Naive thymus-derived CD4-positive, alpha-beta T cell (primary cell): ENCODE results near the gene EPHB1. TPM values are rescaled to one million over a fixed set of nuclear protein-coding genes. Genes with fewer than 3 reads are reported as not detected.

ENCODE experiments used
- ATAC-seq: fragments of 150-1000 bp; cut with Tn5 transposase; 2 replicates; pipeline ENCODE4 v1.10.0; 2021; ENCODE audit warnings: mild to moderate bottlenecking, moderate library complexity
- CTCF ChIA-PET: fragments of 350-600 bp; sonication (Branson Sonifier 250); formaldehyde crosslinking; loops from one replicate; lab custom pipeline; 2021; ENCODE audit warnings: antibody characterized with exemption; lab: Charles Lee
- POLR2A ChIA-PET: fragments of 350-600 bp; sonication (Branson Sonifier 250); formaldehyde crosslinking; loops from one replicate; lab custom pipeline; 2021; ENCODE audit warnings: antibody characterized with exemption, inconsistent platforms; lab: Charles Lee
- DNase-seq, 9 donors: peaks; one replicate each; pipeline versions ENCODE4 v3.0.0 to v3.0.0-alpha.2; 2020 to 2022; ENCODE audit warnings: mixed read lengths in 1 of 9
- H3K27ac ChIP-seq: one replicate; pipeline ENCODE4 v1.7.0; 2013; ENCODE audit warnings: mild to moderate bottlenecking, low read depth, low read length, moderate library complexity
- H3K27me3 ChIP-seq, 2 donors: one replicate each; pipeline ENCODE4 v1.7.0; 2013; ENCODE audit warnings: low read length in 2 of 2, mild to moderate bottlenecking in 2 of 2, moderate library complexity in 2 of 2; ENCODE audit not compliant: control insufficient read depth in 2 of 2, insufficient read depth in 2 of 2
- H3K36me3 ChIP-seq, 3 experiments: 1 replicate in 2 of 3; 2 replicates in 1 of 3; pipeline ENCODE4 v1.7.0; 2013; ENCODE audit warnings: low read length in 3 of 3, mild to moderate bottlenecking in 3 of 3, moderate library complexity in 1 of 3; ENCODE audit not compliant: insufficient read depth in 3 of 3, control insufficient read depth in 2 of 3
- H3K4me1 ChIP-seq, 2 donors: one replicate each; pipeline ENCODE4 v1.7.0; 2013; ENCODE audit warnings: low read length in 2 of 2, mild to moderate bottlenecking in 2 of 2, moderate library complexity in 1 of 2; ENCODE audit not compliant: control insufficient read depth in 2 of 2, insufficient read depth in 2 of 2
- H3K4me3 ChIP-seq: 2 replicates; pipeline ENCODE4 v1.7.0; 2013; ENCODE audit warnings: mild to moderate bottlenecking, low read length
- H3K9me3 ChIP-seq, 3 experiments: 1 replicate in 2 of 3; 2 replicates in 1 of 3; pipeline ENCODE4 v1.7.0; 2013; ENCODE audit warnings: low read length in 3 of 3; ENCODE audit not compliant: control insufficient read depth in 2 of 3
- H3K27ac Mint-ChIP-seq, 9 donors: one replicate each; pipeline ENCODE4 v1.8.0; 2020 to 2022; ENCODE audit warnings: mixed read lengths in 9 of 9, mild to moderate bottlenecking in 8 of 9, moderate library complexity in 5 of 9, inconsistent platforms in 2 of 9
- H3K27me3 Mint-ChIP-seq, 5 donors: one replicate each; pipeline ENCODE4 v1.8.0; 2021 to 2022; ENCODE audit warnings: mixed read lengths in 5 of 5, mild to moderate bottlenecking in 1 of 5
- H3K36me3 Mint-ChIP-seq, 5 donors: one replicate each; pipeline ENCODE4 v1.8.0; 2020 to 2022; ENCODE audit warnings: mixed read lengths in 5 of 5, mild to moderate bottlenecking in 3 of 5, inconsistent platforms in 1 of 5
- H3K4me1 Mint-ChIP-seq, 7 donors: one replicate each; pipeline ENCODE4 v1.8.0; 2020 to 2022; ENCODE audit warnings: mixed read lengths in 7 of 7, mild to moderate bottlenecking in 3 of 7, inconsistent platforms in 1 of 7
- H3K4me3 Mint-ChIP-seq, 10 donors: one replicate each; pipeline ENCODE4 v1.8.0; 2020 to 2022; ENCODE audit warnings: mild to moderate bottlenecking in 10 of 10, mixed read lengths in 10 of 10, moderate library complexity in 6 of 10, inconsistent platforms in 2 of 10
- H3K9me3 Mint-ChIP-seq, 11 donors: one replicate each; pipeline ENCODE4 v1.8.0; 2020 to 2022; ENCODE audit warnings: mixed read lengths in 11 of 11, mild to moderate bottlenecking in 4 of 11, inconsistent platforms in 1 of 11, moderate library complexity in 1 of 11
- intact Hi-C, 2 donors: fragments of 100-400 bp; cut with micrococcal nuclease; formaldehyde crosslinking; loops; one replicate each; pipeline ENCODE4 v1.15.1; 2023
- polyA plus RNA-seq, 2 donors: library from polyadenylated mRNA; unstranded; fragments of 300-500 nt; fragmentation: Illumina TruSeq; gene quantifications; one replicate each; pipeline ENCODE4 v1.2.3, GENCODE V29; 2021
- total RNA-seq, 6 experiments: library from RNA in 5 of 6; stranded (reverse) in 5 of 6; gene quantifications; 1 replicate in 5 of 6; 2 replicates in 1 of 6; pipeline ENCODE4 v1.2.3 and lab custom pipeline; 2021 to 2026

Gene EPHB1
- total and polyA plus RNA-seq, 7 experiments from 2014 or later: 1.6 to 2.2 (median 1.8) TPM; not detected in 4

DNA sequence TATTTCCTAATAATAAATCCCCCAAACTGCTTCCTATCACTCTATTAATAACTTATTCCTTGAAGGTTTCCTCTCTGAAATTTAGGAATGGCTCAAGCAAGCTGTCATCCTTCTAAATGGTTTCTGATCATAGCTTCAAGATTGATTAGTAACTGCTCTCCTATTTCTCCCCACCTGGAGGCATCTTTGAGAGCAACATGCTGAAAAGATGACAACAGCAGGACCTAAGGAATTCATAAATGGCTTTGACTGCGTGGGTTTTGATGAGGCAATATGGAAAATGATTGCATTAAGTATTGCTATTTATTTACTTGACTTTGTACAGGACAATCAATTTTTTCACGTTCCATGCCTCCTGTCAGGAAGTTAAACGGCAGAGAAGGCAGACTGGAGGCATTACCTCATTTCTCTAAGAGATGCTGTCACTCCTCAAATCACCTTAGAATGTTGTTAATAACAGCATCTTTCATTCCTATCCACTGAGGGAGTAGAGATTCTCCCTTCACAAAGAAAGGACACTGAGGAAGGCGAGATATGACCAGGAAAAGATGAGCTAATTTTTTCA lies 256.4 kb downstream of the EPHB1 start:
- Mint-ChIP-seq H3K27me3 (peaks cover 0 to 4% (median 0%) of the 10 kb centered on the region in 5 donors), H3K27ac (no peak overlapping the region), H3K9me3 (peaks cover 0 to 2% (median 0%) of the 10 kb centered on the region in 11 donors), H3K36me3 (no peaks in the 10 kb centered on the region), H3K4me3 (no peak overlapping the region), H3K4me1 (no peaks in the 10 kb centered on the region)
- H3K27ac ChIP-seq: no peak overlapping the region
- H3K9me3 ChIP-seq: no peaks in the 10 kb centered on the region
- intact Hi-C loops: no loop called here
- no peaks in the 10 kb centered on the region for H3K4me1 ChIP-seq
- no peak for ATAC-seq
- CTCF ChIA-PET: no interaction called here
- H3K36me3 ChIP-seq: no peaks in the 10 kb centered on the region
- DNase-seq: no peak
- no peak overlapping the region for H3K4me3 ChIP-seq
- POLR2A ChIA-PET: no interaction called here
- no peaks in the 10 kb centered on the region for H3K27me3 ChIP-seq

DNA sequence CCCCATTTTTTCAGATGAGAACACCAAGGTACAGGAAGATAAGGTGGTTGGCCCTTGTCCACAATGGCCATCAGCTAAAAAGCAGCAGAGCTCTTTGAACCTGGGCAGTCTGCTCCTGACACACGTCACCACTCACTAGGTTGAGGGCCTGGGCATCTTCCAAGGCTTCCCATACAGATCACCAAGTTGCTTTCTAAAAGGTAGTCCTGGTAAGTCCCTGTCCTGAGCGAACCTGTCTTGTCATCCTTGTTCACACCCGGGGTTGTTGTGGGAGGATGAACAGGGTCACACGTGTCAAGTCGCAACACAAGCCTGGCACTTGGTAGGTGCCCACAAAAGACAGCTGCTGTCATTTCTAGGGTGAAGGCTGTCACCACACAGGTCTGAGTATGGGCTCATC lies 260.4 kb downstream of the EPHB1 start:
- Histone ChIP-seq H3K27me3 (no peaks in the 10 kb centered on the region), H3K4me3 (no peak overlapping the region), H3K9me3 (no peaks in the 10 kb centered on the region), H3K27ac (no peak overlapping the region), H3K36me3 (no peaks in the 10 kb centered on the region), H3K4me1 (no peaks in the 10 kb centered on the region)
- DNase-seq (no peak), ATAC-seq (no peak)
- no peaks in the 10 kb centered on the region for H3K4me1 Mint-ChIP-seq
- H3K36me3 Mint-ChIP-seq: no peaks in the 10 kb centered on the region
- intact Hi-C loops: no loop called here
- no peak overlapping the region for H3K27ac Mint-ChIP-seq
- no peak overlapping the region for H3K4me3 Mint-ChIP-seq
- CTCF ChIA-PET: no interaction called here
- POLR2A ChIA-PET: no interaction called here
- H3K9me3 Mint-ChIP-seq: peaks cover 0 to 1% (median 0%) of the 10 kb centered on the region in 11 donors
- H3K27me3 Mint-ChIP-seq: no peaks in the 10 kb centered on the region

DNA sequence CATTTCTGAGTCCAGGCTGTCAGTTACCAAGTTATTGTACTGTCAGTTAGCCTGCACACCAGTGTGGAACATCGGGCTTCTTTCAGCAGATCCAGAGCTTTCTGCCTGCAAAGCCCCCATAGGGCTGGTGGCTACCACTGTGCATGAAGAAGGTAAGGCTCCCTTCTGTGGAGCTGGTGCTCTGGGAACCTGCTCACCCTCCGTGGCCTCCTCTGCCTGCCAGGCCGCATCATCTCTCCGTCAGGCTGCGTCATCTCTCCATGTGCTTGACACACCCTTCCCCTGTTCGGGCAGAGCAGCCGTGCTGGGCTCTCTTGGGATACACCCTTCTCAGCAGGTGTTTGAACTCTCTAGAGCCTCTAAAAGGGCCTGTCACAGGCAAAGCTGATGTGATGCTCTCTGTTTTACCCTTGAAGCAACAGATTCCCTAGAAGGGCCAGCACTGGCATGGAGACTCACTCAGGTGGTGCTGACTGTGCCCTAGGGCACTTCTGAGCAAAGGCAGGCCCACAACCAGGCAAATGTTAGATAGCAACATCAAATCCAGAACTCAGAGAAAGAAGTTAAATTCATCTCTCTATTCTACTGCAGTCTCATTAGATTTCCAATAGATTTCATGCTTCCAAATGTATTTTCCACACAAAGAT lies 261.1 kb downstream of the EPHB1 start:
- Mint-ChIP-seq H3K4me1 (no peaks in the 10 kb centered on the region), H3K27me3 (no peaks in the 10 kb centered on the region), H3K36me3 (no peaks in the 10 kb centered on the region), H3K4me3 (no peak overlapping the region), H3K9me3 (peaks cover 0 to 6% (median 0%) of the 10 kb centered on the region in 11 donors), H3K27ac (no peak overlapping the region)
- POLR2A ChIA-PET: no interaction called here
- ATAC-seq (peak; percentile 8), DNase-seq (no peak)
- Histone ChIP-seq H3K9me3 (no peaks in the 10 kb centered on the region), H3K4me1 (no peaks in the 10 kb centered on the region), H3K36me3 (no peaks in the 10 kb centered on the region), H3K27ac (no peak overlapping the region), H3K4me3 (no peak overlapping the region), H3K27me3 (no peaks in the 10 kb centered on the region)
- intact Hi-C loops: no loop called here
- CTCF ChIA-PET: no interaction called here

DNA sequence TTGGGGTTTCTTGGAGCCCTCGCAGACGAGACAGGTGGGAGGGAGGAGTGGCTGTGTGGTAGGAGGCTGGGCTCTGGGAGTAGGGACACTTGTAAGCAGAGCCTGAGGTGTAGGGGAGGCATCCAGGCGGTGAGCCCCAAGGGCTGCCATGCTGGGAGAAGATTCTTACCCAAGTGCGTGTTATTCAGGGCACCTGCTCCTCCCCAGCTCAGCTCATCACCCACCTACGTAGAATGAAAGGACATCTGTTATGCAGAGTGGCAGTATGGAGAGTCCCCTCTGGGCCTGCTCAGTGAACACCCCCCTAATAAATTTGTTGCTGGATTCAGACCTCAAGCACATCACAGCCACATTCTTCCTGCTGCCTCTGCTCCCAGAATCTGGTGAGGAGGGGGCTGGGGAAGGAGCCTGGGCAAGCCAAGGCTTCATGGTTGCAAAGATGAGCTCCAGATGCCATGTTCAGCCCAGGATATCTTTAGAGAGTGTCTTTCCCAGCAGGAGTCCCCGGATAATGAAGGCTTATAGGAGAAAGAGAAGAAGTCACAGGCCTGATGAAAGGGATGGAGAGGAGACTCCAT lies 261.8 kb downstream of the EPHB1 start:
- ChIA-PET CTCF (no interaction called here), POLR2A (no interaction called here)
- Histone ChIP-seq H3K4me3 (no peak overlapping the region), H3K36me3 (no peaks in the 10 kb centered on the region), H3K4me1 (no peaks in the 10 kb centered on the region), H3K9me3 (no peaks in the 10 kb centered on the region), H3K27ac (no peak overlapping the region), H3K27me3 (no peaks in the 10 kb centered on the region)
- Mint-ChIP-seq H3K36me3 (no peaks in the 10 kb centered on the region), H3K4me3 (no peak overlapping the region), H3K27ac (no peak overlapping the region), H3K4me1 (no peaks in the 10 kb centered on the region), H3K9me3 (peaks cover 0 to 7% (median 0%) of the 10 kb centered on the region in 11 donors), H3K27me3 (no peaks in the 10 kb centered on the region)
- no peak for ATAC-seq
- no peak for DNase-seq
- intact Hi-C loops: no loop called here

- Mint-ChIP-seq H3K9me3 (peaks cover 0 to 13% (median 4%) of the 10 kb centered on the region in 11 donors), H3K4me1 (no peaks in the 10 kb centered on the region), H3K27ac (no peak overlapping the region), H3K27me3 (no peaks in the 10 kb centered on the region), H3K36me3 (no peaks in the 10 kb centered on the region), H3K4me3 (no peak overlapping the region)
- Histone ChIP-seq H3K9me3 (no peaks in the 10 kb centered on the region), H3K27ac (no peak overlapping the region), H3K4me1 (no peaks in the 10 kb centered on the region), H3K27me3 (no peaks in the 10 kb centered on the region), H3K36me3 (no peaks in the 10 kb centered on the region), H3K4me3 (no peak overlapping the region)
- ChIA-PET CTCF (no interaction called here), POLR2A (no interaction called here)
- DNase-seq (no peak), ATAC-seq (peak; percentile 8)
- intact Hi-C loops: no loop called here
Measured at GRCh38 chr3:135057996-135058395, 262.9 kb downstream of the EPHB1 start.

DNA sequence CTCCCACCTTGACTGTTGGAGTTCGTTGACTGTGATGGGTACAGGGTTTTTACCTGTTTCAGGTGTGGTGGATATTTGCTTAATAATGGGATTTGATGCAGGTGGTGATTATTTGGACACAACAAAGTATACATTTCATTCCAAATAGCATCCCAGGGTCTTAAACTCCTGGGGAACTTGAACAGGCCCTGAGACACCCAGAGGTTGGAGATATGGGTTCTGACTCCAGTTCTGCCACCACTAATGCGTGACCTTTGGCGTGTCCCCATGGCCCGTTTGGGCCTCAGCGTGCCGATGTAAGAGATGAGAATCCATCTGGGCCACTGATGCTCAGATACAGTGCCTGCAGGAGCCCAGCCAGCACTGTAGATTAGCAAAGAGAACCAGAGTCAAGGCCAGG lies 264.5 kb downstream of the EPHB1 start:
- POLR2A ChIA-PET: no interaction called here
- Mint-ChIP-seq H3K4me1 (no peaks in the 10 kb centered on the region), H3K27me3 (no peaks in the 10 kb centered on the region), H3K27ac (no peak overlapping the region), H3K9me3 (peaks cover 0 to 23% (median 7%) of the 10 kb centered on the region in 11 donors), H3K4me3 (no peak overlapping the region), H3K36me3 (no peaks in the 10 kb centered on the region)
- H3K36me3 ChIP-seq: no peaks in the 10 kb centered on the region
- H3K4me1 ChIP-seq: no peaks in the 10 kb centered on the region
- intact Hi-C loops: no loop called here
- no peaks in the 10 kb centered on the region for H3K9me3 ChIP-seq
- CTCF ChIA-PET: no interaction called here
- H3K27ac ChIP-seq: no peak overlapping the region
- ATAC-seq (no peak), DNase-seq (no peak)
- no peaks in the 10 kb centered on the region for H3K27me3 ChIP-seq
- no peak overlapping the region for H3K4me3 ChIP-seq
